DND-41 (cell line): ENCODE measurements around the gene PTGFR.

Experiments used
- ATAC-seq: fragments of 200-7000 bp; cut with Tn5 transposase; 3 replicates; pipeline ENCODE4 v1.9.1; 2021; ENCODE audit warnings: low read depth; ENCODE audit not compliant: insufficient read depth
- DNase-seq: peaks from one replicate; pipeline ENCODE4 v3.0.0-alpha.2; 2020
- H2AFZ ChIP-seq: 2 replicates; pipeline ENCODE4 v1.6.0; 2012; ENCODE audit warnings: low read depth, low read length
- H3K27ac ChIP-seq: 2 replicates; pipeline ENCODE4 v1.5.1; 2012; ENCODE audit warnings: low read length, inconsistent platforms
- H3K27me3 ChIP-seq: fragments of 200-600 bp; sonication (generic); 2 replicates; pipeline ENCODE4 v1.6.0; 2012; ENCODE audit warnings: low read length, mild to moderate bottlenecking, inconsistent platforms; ENCODE audit not compliant: insufficient read depth, poor library complexity
- H3K36me3 ChIP-seq: 2 replicates; pipeline ENCODE4 v1.5.1; 2012; ENCODE audit warnings: low read length, inconsistent platforms; ENCODE audit not compliant: insufficient read depth
- H3K4me1 ChIP-seq: 2 replicates; pipeline ENCODE4 v1.5.1; 2012; ENCODE audit warnings: mild to moderate bottlenecking, low read length; ENCODE audit not compliant: insufficient read depth
- H3K4me2 ChIP-seq: 2 replicates; pipeline ENCODE4 v1.6.0; 2012; ENCODE audit warnings: mild to moderate bottlenecking, moderate library complexity, low read length, inconsistent platforms; ENCODE audit not compliant: insufficient read depth
- H3K4me3 ChIP-seq, 2 experiments: fragments of 200-600 bp in 1 of 2; shearing (Covaris generic) in 1 of 2; 2 replicates each; pipeline ENCODE4 v1.5.1; 2012 to 2016; ENCODE audit warnings: inconsistent platforms in 2 of 2, low read length in 2 of 2, mild to moderate bottlenecking in 2 of 2, low read depth in 1 of 2, moderate library complexity in 1 of 2
- H3K79me2 ChIP-seq: 2 replicates; pipeline ENCODE4 v1.6.0; 2012; ENCODE audit warnings: low read length, inconsistent platforms; ENCODE audit not compliant: insufficient read depth
- H3K9ac ChIP-seq: 2 replicates; pipeline ENCODE4 v1.6.0; 2012; ENCODE audit warnings: low read depth, mild to moderate bottlenecking, inconsistent platforms, low read length, moderate library complexity
- H3K9me3 ChIP-seq: 2 replicates; pipeline ENCODE4 v1.5.1; 2012; ENCODE audit warnings: low read length, moderate library complexity, mild to moderate bottlenecking, inconsistent platforms; ENCODE audit not compliant: insufficient read depth, severe bottlenecking
- H4K20me1 ChIP-seq: 2 replicates; pipeline ENCODE4 v1.6.0; 2012; ENCODE audit warnings: low read length; ENCODE audit not compliant: insufficient read depth
- CTCF ChIP-seq: IDR thresholded peaks from 2 replicates; pipeline ENCODE4 v1.5.1; 2012; ENCODE audit warnings: borderline replicate concordance, low read length, moderate library complexity, mild to moderate bottlenecking; ENCODE audit not compliant: poor library complexity, severe bottlenecking; ENCODE audit errors: extremely low read depth
- EZH2 ChIP-seq: IDR thresholded peaks from 3 replicates; pipeline ENCODE4 v1.6.1; 2012; ENCODE audit warnings: borderline replicate concordance, low read depth, mild to moderate bottlenecking, moderate library complexity, low read length, inconsistent platforms; ENCODE audit not compliant: severe bottlenecking

Gene PTGFR

GRCh38 chr1:78577257-78578100 lies 86.7 kb downstream of the PTGFR start:
- H3K27ac ChIP-seq: no peak overlapping the region
- TF ChIP-seq EZH2: no peak
- TF ChIP-seq CTCF: no peak
- H2AFZ ChIP-seq: no peak overlapping the region
- ATAC-seq: no peak
- no peak overlapping the region for H3K4me2 ChIP-seq
- no peaks in the 10 kb centered on the region for H3K36me3 ChIP-seq
- no peaks in the 10 kb centered on the region for H3K79me2 ChIP-seq
- no peak overlapping the region for H3K4me3 ChIP-seq
- H4K20me1 ChIP-seq: no peaks in the 10 kb centered on the region
- no peaks in the 10 kb centered on the region for H3K9me3 ChIP-seq
- no peak for DNase-seq
- no peaks in the 10 kb centered on the region for H3K27me3 ChIP-seq
- H3K9ac ChIP-seq: no peak overlapping the region
- H3K4me1 ChIP-seq: no peaks in the 10 kb centered on the region

GRCh38 chr1:78586572-78586971 lies 95.8 kb downstream of the PTGFR start:
- H3K36me3 ChIP-seq: no peaks in the 10 kb centered on the region
- H3K9me3 ChIP-seq: no peaks in the 10 kb centered on the region

GRCh38 chr1:78587211-78587610 lies 96.4 kb downstream of the PTGFR start:
- no peak for ATAC-seq
- no peaks in the 10 kb centered on the region for H3K4me1 ChIP-seq

More at GRCh38 chr1:78586572-78586971, 95.8 kb downstream of the PTGFR start:
- Histone ChIP-seq H3K27me3 (no peaks in the 10 kb centered on the region), H3K27ac (no peak overlapping the region), H2AFZ (no peak overlapping the region), H3K79me2 (no peaks in the 10 kb centered on the region), H3K4me2 (no peak overlapping the region), H4K20me1 (no peaks in the 10 kb centered on the region), H3K4me3 (no peak overlapping the region), H3K9ac (no peak overlapping the region), H3K4me1 (no peaks in the 10 kb centered on the region)
- no peak for DNase-seq
- no peak for ATAC-seq
- TF ChIP-seq EZH2 (no peak), CTCF (no peak)

More at GRCh38 chr1:78587211-78587610, 96.4 kb downstream of the PTGFR start:
- H3K9me3 ChIP-seq: no peaks in the 10 kb centered on the region
- no peaks in the 10 kb centered on the region for H3K27me3 ChIP-seq
- H2AFZ ChIP-seq: no peak overlapping the region
- H3K36me3 ChIP-seq: no peaks in the 10 kb centered on the region
- no peaks in the 10 kb centered on the region for H4K20me1 ChIP-seq
- H3K27ac ChIP-seq: no peak overlapping the region
- H3K79me2 ChIP-seq: no peaks in the 10 kb centered on the region
- no peak for DNase-seq
- H3K4me3 ChIP-seq: no peak overlapping the region
- no peak overlapping the region for H3K4me2 ChIP-seq
- no peak overlapping the region for H3K9ac ChIP-seq
- no peak for TF ChIP-seq EZH2
- TF ChIP-seq CTCF: no peak
